Measurements from ENCODE around the gene BAHCC1.

The BAHCC1 gene

GRCh38 chr17:81387100-81388090 lies 7.9 kb upstream of the BAHCC1 start:
- DNase-seq: no peak

DNA sequence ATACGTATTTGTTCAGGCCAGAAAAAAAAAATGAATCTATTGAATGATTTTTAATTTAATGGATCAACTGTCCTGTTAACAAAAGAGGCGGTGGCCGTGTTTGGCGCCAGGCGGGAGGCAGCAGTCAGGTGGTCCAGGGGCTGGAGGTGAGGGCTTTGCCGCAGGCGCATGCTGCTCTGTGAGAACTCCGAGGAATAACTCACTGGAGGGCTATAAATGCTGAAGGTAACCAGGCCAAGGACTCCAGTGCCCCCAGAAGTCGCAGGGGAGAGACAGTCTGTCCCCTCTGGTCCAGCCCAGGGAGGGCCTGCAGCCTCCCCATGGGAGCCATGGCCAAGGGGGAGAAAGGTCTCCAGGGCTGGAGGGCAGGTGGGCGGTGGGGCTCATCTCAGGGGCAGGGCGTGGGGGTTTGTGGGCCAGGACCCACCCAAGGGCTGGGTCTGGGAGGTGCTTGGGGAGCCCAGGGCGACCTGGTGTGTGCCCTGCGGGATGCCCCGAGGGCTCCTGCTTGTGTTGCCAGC lies 7.1 kb upstream of the BAHCC1 start:
- DNase-seq: no peak

GRCh38 chr17:81388612-81389367 lies 6.5 kb upstream of the BAHCC1 start:
- DNase-seq: no peak

DNA sequence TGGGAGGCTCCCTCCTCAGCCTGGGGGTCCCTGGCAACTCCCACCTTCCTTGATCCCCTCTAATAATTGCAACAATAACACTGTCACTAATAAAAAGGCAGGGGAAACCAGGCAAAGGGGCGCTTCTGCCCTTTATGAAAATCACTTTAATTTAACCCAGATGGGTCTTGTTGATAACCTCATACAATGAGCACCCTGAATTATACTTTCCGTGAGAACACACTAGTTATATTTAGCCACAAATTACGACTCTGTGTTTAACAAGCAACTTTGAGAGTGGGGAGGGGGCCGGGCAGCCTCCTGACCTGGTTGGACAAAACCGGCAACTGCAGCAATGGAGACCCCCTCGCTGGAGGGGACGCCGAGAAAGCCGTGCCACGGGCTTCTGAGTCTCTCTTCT lies 5.7 kb upstream of the BAHCC1 start:
- DNase-seq: no peak

GRCh38 chr17:81390029-81390872 lies 5.0 kb upstream of the BAHCC1 start:
- DNase-seq: no peak

GRCh38 chr17:81390873-81391255 lies 4.4 kb upstream of the BAHCC1 start:
- DNase-seq: no peak

DNA sequence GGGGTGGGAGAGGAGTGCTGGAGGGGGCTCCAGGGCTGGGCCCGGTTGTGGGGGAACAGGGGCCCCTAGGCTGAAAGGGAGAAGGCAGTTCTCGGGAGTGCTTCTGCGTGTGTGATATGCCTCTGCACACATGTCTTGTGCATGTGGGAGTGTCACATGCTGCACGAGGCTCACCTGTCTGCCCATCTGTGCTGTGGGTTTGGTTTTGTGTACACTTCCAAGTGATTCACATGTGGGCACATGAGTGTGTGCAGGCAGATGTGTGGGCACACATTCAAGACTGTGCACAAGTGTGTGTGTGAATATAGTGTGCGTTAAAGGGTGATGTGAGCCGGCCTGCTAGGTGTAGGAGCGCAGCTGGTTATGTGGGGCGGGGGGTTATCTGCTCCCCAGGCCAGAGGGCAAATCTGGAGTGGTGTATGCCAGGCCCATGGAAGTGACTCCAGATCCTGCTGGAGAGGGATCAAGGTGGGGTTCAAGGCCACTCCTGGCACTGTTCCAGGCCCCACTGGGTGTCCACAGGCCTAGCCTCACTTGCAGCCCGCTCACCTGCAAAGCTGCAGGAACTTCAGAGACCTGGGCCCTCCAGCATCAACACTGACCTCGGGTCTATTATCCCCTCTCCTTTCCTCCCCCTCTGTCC lies 3.8 kb upstream of the BAHCC1 start:
- DNase-seq: no peak

- DNase-seq: peak; percentile 9
Measured at GRCh38 chr17:81391936-81392908, 3.0 kb upstream of the BAHCC1 start.

- peak; percentile 13 for DNase-seq
Measured at GRCh38 chr17:81392909-81393654, 2.2 kb upstream of the BAHCC1 start.

DNA sequence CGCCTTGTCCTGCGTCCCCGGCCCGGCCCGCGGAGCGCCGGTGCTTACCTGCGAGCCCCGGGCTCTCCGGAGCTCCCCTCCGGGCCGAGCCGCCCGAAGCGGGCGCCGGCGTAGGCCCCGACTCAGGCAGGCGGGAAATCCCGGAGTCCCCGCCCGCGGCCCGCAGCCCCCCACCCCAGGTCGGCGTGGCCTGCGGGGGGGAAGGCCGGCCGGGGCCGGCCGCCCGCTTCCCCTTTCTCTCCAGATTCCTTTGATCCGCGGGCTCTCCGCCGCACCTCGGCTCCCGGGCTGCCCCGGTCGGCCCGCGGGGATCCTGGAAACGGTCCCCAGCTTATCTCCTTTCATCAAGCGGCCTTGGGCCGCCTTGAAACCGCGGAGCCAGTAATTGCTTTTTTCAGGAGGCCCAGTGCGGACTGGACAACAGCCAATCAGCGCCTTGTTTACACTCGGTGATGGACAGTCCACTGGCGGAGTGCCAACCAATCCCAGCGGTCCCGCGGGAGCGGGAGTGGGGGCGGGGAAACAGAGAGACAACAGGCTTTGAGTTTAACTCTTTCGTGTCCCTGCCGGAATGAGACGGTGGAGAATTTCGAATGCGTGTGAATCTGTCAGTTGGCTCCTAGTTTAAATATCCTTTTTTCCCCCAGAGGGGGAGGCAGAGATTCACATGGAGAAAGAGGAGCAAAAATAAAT lies 1.4 kb upstream of the BAHCC1 start:
- DNase-seq: peak; percentile 99

DNA sequence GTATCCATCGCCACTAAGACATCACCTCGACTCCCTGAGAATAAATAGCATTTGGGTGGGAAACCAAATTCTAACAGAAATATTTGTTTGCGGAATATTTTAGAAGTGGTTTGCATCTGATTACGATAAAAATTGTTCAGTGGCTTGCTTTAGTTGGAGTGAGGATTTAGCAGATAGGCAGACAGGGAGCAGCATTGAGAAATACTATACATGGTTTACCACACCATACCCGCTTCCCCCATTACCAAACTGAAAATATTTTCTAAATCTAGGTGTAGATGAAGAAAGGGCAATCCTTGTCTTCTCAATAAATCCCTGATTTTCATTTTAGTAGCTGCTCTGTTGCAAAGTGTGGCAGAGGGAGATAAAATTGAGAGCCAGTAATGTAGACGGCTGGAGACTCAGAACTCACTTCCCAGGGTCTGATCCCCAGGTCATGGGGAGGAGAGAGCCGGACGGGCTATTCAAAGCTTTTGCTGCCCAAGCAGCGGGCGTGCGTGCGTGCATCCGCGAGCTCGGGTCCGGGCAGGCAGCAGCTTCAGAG lies 808 bp upstream of the BAHCC1 start:
- DNase-seq: no peak

- DNase-seq: no peak
Measured at GRCh38 chr17:81395600-81396277, 482 bp downstream of the BAHCC1 start.

GRCh38 chr17:81396278-81396721 lies 1.0 kb downstream of the BAHCC1 start:
- DNase-seq: no peak

DNA sequence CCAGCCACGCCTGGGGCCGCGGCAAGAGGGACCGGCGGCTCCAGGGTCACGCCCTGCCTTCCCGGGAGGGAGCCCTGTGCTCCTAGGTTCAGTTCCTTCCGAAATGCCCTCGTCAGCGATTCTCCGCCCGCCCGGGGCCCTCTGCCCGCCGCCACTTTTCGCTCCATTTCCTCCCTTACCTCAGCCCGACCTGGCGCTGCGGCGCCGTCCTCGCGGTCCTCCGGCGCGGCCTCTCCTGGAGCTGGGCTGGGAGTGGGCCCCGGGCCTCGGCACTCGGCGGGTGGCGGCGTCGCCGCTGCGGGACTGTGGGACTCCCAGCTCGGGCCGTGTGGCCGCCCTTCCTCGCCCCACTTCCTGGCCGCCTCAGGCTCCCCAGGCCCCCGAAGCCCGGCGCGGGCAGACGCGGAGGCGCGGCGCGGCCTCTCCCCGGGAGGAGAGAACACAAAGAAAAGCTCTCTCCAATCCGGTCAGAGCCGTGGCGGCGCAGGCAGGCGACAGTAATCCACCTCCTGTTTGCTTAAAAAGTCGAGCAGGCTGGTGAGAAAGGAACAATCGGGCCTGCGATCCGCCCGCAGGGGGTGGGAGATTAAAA lies 1.6 kb downstream of the BAHCC1 start:
- peak; percentile 42 for DNase-seq

DNA sequence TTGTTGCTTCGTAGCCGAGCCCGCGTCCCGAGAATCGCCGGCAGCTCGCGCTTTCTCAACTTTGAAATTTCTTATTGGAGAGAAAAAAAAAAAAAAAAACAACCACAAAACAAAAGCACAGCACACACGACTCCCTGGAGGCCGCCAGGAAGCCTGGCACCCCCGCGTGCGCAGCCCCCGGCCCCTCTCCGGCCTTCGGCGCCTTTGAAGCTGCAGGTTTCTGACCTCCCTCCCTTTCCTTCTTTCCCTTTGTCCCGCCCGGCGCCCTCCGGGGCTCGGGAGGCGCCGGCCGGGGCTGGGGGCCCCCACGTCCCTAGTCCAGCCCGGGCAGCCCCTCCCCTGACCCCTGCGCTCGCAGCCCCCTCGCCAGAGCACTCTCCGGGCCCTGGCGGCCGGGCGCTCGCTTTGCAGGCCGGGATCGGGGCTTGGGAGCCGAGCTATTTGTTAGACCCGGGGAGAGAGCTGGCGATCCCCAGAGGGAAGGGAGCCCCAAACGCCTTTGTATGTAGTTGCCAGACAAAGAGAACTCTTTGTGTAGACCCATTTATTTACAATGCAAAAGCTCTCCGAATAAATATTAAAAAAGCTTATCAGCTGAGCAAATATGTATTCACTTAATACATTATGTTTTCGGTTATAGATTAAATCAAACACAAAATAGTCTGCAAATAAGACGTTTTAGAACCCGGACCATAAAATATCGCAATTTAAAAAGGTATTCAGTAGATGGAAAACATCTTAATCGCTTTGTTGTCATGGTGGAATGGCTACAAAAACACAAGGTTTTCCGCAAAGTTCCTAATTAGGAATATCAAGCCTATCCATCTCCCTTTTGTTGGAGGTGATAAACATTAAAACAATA lies 2.3 kb downstream of the BAHCC1 start:
- peak; percentile 62 for DNase-seq

DNA sequence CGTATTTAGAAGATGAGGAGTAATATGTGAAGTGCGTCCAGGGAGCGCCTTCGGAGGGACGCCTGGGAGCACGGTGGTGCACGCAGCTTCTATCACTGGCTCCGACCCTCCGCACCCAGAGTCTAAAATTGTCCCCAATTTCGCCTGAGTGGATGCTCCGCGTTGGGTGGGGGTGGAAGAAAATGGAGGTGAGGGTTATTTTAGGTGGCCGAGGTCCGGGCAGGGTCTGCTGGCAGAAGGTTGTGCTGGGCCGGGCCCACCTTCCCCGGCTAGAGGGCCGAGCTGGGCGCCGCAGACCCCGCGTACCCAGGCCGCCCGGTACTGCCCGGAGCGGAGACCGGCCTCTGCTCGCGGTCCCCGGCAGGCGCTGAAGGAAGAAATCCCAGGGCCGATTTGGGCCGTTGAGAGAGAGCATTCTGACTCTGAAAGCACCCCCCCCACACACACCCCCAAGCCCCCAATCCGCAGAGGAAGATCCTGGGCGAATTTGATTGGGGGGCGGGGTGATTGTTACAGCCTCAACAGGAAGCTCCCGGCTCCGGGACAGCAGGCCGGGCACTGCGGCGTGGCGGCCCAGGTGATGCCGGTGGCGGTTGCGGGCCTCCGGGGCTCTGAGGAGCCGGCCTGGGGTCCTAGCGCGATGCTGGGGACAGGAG lies 3.0 kb downstream of the BAHCC1 start:
- peak; percentile 62 for DNase-seq
